K562 (cell line): ENCODE data around the gene OR2C1. TPM values are rescaled to one million over a fixed set of nuclear protein-coding genes. Genes with fewer than 3 reads are reported as not detected.
A peak's percentile ranks its signal among the peaks of the same experiment; 100 is the strongest.

ENCODE experiments used
- ADNP ChIP-seq: fragments of 200-800 bp; sonication (Bioruptor generic); IDR thresholded peaks from 2 replicates; pipeline ENCODE4 v1.6.1; 2016; ENCODE audit warnings: missing genetic modification characterization, missing compliant biosample characterization
- BDP1 ChIP-seq: IDR thresholded peaks from 3 replicates; pipeline ENCODE4 v1.6.1; 2011; ENCODE audit not compliant: insufficient read length, insufficient read depth
- CXXC5 ChIP-seq: fragments of 250-450 bp; sonication (Bioruptor Pico); IDR thresholded peaks from 2 replicates; pipeline ENCODE4 v1.8.0; 2022; ENCODE audit warnings: inconsistent platforms, mild to moderate bottlenecking, moderate library complexity
- EP400 ChIP-seq: fragments of 450-650 bp; IDR thresholded peaks from 2 replicates; pipeline ENCODE4 v1.6.1; 2017; ENCODE audit warnings: antibody characterized with exemption, mild to moderate bottlenecking, moderate library complexity
- GTF2F1 ChIP-seq: IDR thresholded peaks from 2 replicates; pipeline ENCODE4 v1.6.1; 2011; ENCODE audit warnings: low read depth, low read length, improper control_type of control experiment
- KLF16 ChIP-seq: IDR thresholded peaks from 2 replicates; pipeline ENCODE4 v1.6.1; 2016; ENCODE audit warnings: antibody characterized with exemption
- RBM25 ChIP-seq: fragments of 200-400 bp; formaldehyde crosslinking; IDR thresholded peaks from 2 replicates; pipeline ENCODE4 v1.6.1; 2018; ENCODE audit warnings: low read length, low read depth, moderate library complexity; ENCODE audit not compliant: severe bottlenecking
- SFPQ ChIP-seq: fragments of 200-400 bp; formaldehyde crosslinking; IDR thresholded peaks from 2 replicates; pipeline ENCODE4 v1.6.1; 2017; ENCODE audit warnings: mild to moderate bottlenecking, low read depth, low read length, moderate library complexity
- SOX6 ChIP-seq: fragments of 450-650 bp; IDR thresholded peaks from 2 replicates; pipeline ENCODE4 v1.6.1; 2014; ENCODE audit warnings: mild to moderate bottlenecking
- SRF ChIP-seq, 2 experiments: fragments of 250-450, 450-650 bp in 1 of 2; sonication (Bioruptor Pico) in 1 of 2; sonication (generic) in 1 of 2; formaldehyde crosslinking; IDR thresholded peaks; 2 replicates each; pipeline versions ENCODE4 v1.5.0 to v1.5.1; 2020 to 2022; ENCODE audit warnings: mild to moderate bottlenecking in 1 of 2, missing genetic modification reagents in 1 of 2
- THRAP3 ChIP-seq: fragments of 450-650 bp; IDR thresholded peaks from 2 replicates; pipeline ENCODE4 v1.6.1; 2016; ENCODE audit warnings: mild to moderate bottlenecking, inconsistent platforms, borderline replicate concordance
- ZC3H4 ChIP-seq: sonication (generic); formaldehyde crosslinking; IDR thresholded peaks from 2 replicates; pipeline ENCODE4 v1.9.0; 2021; ENCODE audit warnings: missing genetic modification reagents, borderline replicate concordance
- ZEB2 ChIP-seq: fragments of 450-650 bp; IDR thresholded peaks from 2 replicates; pipeline ENCODE4 v1.6.1; 2016
- ZNF311 ChIP-seq: fragments of 250-450 bp; sonication (Bioruptor Pico); IDR thresholded peaks from 2 replicates; pipeline ENCODE4 v1.4.0; 2020; ENCODE audit warnings: mild to moderate bottlenecking, moderate library complexity
- ZNF76 ChIP-seq: fragments of 250-450 bp; sonication (Bioruptor Pico); IDR thresholded peaks from 2 replicates; pipeline ENCODE4 v1.4.0; 2020; ENCODE audit warnings: mild to moderate bottlenecking, moderate library complexity, borderline replicate concordance
- polyA plus RNA-seq, 8 experiments: library from polyadenylated mRNA; depleted of rRNA in 4 of 8; stranded (reverse) in 5 of 8; unstranded in 3 of 8; fragments of >200 nt; fragmentation: Nextera tagmentation in 2 of 8; fragmentation: Illumina TruSeq in 1 of 8; extraction: Ambion mirVana in 2 of 8; extraction: Trizol in 1 of 8; gene quantifications; 2 replicates each; pipeline versions ENCODE4 v1.2.1 to v1.2.3, GENCODE V29; 2011 to 2014; ENCODE audit warnings: inconsistent platforms in 1 of 8, missing spikeins in 1 of 8
- total RNA-seq, 7 experiments: library from RNA; depleted of rRNA in 6 of 7; stranded (reverse); fragments of >200 nt in 6 of 7; fragmentation: Illumina TruSeq in 2 of 7; extraction: Trizol in 2 of 7; gene quantifications; 2 replicates each; pipeline versions ENCODE4 v1.2.1 to v1.2.3, GENCODE V29; 2011 to 2021; ENCODE audit warnings: low replicate concordance in 1 of 7
- TF ChIP-seq, protein P1 (sequence below): sonication (generic); formaldehyde crosslinking; IDR thresholded peaks from 2 replicates; pipeline ENCODE4 v1.8.0; 2022; ENCODE audit warnings: missing genetic modification reagents, mild to moderate bottlenecking, borderline replicate concordance
- TF ChIP-seq, protein P2 (sequence below): fragments of 250-450 bp; sonication (Bioruptor Pico); IDR thresholded peaks from 2 replicates; pipeline ENCODE4 v1.5.1; 2021; ENCODE audit warnings: mild to moderate bottlenecking
- TF ChIP-seq, protein P3 (sequence below), 2 experiments: fragments of 450-650 bp; IDR thresholded peaks; 2 replicates each; pipeline ENCODE4 v1.6.1; 2018; ENCODE audit warnings: mild to moderate bottlenecking in 2 of 2, low read depth in 1 of 2; ENCODE audit not compliant: partially characterized antibody in 2 of 2

The OR2C1 gene
- total and polyA plus RNA-seq, 9 of the 15 experiments (the other 6 are each of a cell fraction or from before 2014, with no cell fraction given): not detected

- TF ChIP-seq, protein P1, sequence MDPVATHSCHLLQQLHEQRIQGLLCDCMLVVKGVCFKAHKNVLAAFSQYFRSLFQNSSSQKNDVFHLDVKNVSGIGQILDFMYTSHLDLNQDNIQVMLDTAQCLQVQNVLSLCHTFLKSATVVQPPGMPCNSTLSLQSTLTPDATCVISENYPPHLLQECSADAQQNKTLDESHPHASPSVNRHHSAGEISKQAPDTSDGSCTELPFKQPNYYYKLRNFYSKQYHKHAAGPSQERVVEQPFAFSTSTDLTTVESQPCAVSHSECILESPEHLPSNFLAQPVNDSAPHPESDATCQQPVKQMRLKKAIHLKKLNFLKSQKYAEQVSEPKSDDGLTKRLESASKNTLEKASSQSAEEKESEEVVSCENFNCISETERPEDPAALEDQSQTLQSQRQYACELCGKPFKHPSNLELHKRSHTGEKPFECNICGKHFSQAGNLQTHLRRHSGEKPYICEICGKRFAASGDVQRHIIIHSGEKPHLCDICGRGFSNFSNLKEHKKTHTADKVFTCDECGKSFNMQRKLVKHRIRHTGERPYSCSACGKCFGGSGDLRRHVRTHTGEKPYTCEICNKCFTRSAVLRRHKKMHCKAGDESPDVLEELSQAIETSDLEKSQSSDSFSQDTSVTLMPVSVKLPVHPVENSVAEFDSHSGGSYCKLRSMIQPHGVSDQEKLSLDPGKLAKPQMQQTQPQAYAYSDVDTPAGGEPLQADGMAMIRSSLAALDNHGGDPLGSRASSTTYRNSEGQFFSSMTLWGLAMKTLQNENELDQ: no peak
- TF ChIP-seq RBM25: peak; percentile 83
- TF ChIP-seq, protein P2, sequence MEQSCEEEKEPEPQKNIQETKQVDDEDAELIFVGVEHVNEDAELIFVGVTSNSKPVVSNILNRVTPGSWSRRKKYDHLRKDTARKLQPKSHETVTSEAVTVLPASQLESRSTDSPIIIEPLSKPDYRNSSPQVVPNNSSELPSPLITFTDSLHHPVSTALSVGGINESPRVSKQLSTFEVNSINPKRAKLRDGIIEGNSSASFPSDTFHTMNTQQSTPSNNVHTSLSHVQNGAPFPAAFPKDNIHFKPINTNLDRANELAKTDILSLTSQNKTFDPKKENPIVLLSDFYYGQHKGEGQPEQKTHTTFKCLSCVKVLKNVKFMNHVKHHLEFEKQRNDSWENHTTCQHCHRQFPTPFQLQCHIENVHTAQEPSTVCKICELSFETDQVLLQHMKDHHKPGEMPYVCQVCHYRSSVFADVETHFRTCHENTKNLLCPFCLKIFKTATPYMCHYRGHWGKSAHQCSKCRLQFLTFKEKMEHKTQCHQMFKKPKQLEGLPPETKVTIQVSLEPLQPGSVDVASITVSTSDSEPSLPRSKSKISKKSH: peak; percentile 99
- no peak for TF ChIP-seq ZC3H4 (CRISPR knock-in tag)
- no peak for TF ChIP-seq BDP1
- TF ChIP-seq SRF (CRISPR knock-in tag; IDR thresholded peaks at IDR 0.05): no peak
- TF ChIP-seq, protein P3, sequence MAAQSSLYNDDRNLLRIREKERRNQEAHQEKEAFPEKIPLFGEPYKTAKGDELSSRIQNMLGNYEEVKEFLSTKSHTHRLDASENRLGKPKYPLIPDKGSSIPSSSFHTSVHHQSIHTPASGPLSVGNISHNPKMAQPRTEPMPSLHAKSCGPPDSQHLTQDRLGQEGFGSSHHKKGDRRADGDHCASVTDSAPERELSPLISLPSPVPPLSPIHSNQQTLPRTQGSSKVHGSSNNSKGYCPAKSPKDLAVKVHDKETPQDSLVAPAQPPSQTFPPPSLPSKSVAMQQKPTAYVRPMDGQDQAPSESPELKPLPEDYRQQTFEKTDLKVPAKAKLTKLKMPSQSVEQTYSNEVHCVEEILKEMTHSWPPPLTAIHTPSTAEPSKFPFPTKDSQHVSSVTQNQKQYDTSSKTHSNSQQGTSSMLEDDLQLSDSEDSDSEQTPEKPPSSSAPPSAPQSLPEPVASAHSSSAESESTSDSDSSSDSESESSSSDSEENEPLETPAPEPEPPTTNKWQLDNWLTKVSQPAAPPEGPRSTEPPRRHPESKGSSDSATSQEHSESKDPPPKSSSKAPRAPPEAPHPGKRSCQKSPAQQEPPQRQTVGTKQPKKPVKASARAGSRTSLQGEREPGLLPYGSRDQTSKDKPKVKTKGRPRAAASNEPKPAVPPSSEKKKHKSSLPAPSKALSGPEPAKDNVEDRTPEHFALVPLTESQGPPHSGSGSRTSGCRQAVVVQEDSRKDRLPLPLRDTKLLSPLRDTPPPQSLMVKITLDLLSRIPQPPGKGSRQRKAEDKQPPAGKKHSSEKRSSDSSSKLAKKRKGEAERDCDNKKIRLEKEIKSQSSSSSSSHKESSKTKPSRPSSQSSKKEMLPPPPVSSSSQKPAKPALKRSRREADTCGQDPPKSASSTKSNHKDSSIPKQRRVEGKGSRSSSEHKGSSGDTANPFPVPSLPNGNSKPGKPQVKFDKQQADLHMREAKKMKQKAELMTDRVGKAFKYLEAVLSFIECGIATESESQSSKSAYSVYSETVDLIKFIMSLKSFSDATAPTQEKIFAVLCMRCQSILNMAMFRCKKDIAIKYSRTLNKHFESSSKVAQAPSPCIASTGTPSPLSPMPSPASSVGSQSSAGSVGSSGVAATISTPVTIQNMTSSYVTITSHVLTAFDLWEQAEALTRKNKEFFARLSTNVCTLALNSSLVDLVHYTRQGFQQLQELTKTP (IDR thresholded peaks at IDR 0.05; ENCODE audit: low read depth in 1 of 2, partially characterized antibody in 2 of 2): peak in 1 of 2 experiments; percentile 41
- peak; percentile 92 for TF ChIP-seq ZEB2
- no peak for TF ChIP-seq ZNF76
- TF ChIP-seq THRAP3: 0 out of 2 replicates have a peak, but pooled peaks have one; percentile 58
- TF ChIP-seq ZNF311 (CRISPR knock-in tag): no peak
- no peak for TF ChIP-seq KLF16
- no peak for TF ChIP-seq SFPQ
- TF ChIP-seq EP400: peak; percentile 56
- 0 out of 2 replicates have a peak, but pooled peaks have one; percentile 18 for TF ChIP-seq CXXC5 (CRISPR knock-in tag)
- 0 out of 2 replicates have a peak, but pooled peaks have one; percentile 40 for TF ChIP-seq ADNP
- TF ChIP-seq SOX6: peak; percentile 69
- no peak for TF ChIP-seq GTF2F1
Observed at GRCh38 chr16:3317315-3317999, 38.2 kb upstream of the OR2C1 start (continued).
